Measurements from ENCODE around the gene TMEM204.

Gene TMEM204

GRCh38 chr16:1500465-1501150 is 32.9 kb upstream of the TMEM204 start:
- DNase-seq = no peak

GRCh38 chr16:1501630-1502029 is 31.8 kb upstream of the TMEM204 start:
- no peak for DNase-seq

- DNase-seq = no peak
These were observed 31.1 kb upstream of the TMEM204 start for GRCh38 chr16:1502092-1503004.

GRCh38 chr16:1503110-1503955 is 30.1 kb upstream of the TMEM204 start:
- no peak for DNase-seq

GRCh38 chr16:1505073-1505844 is 28.2 kb upstream of the TMEM204 start:
- no peak for DNase-seq

- no peak for DNase-seq
These were observed 27.6 kb upstream of the TMEM204 start for GRCh38 chr16:1505912-1506311.

GRCh38 chr16:1506494-1507213 is 26.8 kb upstream of the TMEM204 start:
- no peak for DNase-seq

GRCh38 chr16:1508494-1509187 is 24.8 kb upstream of the TMEM204 start:
- DNase-seq = no peak

- DNase-seq = no peak
These were observed 23.9 kb upstream of the TMEM204 start for GRCh38 chr16:1509307-1510221.

GRCh38 chr16:1510272-1510671 is 23.2 kb upstream of the TMEM204 start:
- no peak for DNase-seq

GRCh38 chr16:1510941-1511351 is 22.5 kb upstream of the TMEM204 start:
- no peak for DNase-seq

- no peak for DNase-seq
These were observed 21.6 kb upstream of the TMEM204 start for GRCh38 chr16:1511662-1512569.

GRCh38 chr16:1512774-1513173 is 20.7 kb upstream of the TMEM204 start:
- no peak for DNase-seq

GRCh38 chr16:1514507-1514906 is 19.0 kb upstream of the TMEM204 start:
- no peak for DNase-seq

- DNase-seq = no peak
These were observed 14.8 kb upstream of the TMEM204 start for GRCh38 chr16:1518626-1519135.

- DNase-seq = no peak
These were observed 13.6 kb upstream of the TMEM204 start for GRCh38 chr16:1519831-1520230.

GRCh38 chr16:1520461-1520860 is 13.0 kb upstream of the TMEM204 start:
- DNase-seq = no peak

GRCh38 chr16:1523581-1524245 is 9.8 kb upstream of the TMEM204 start:
- DNase-seq = no peak
